OCI-M2 (cell line): ENCODE results near the gene AGO1.
"Not testable (repeated sequence)": the region's sequence is repeated elsewhere in the genome, so short reads cannot be mapped to it uniquely, and the experiment has no call there.

Experiments
- DNase-seq: peaks from one replicate; lab custom pipeline; 2025; ENCODE audit not compliant: unreplicated experiment; lab: John Stamatoyannopoulos, UW

The AGO1 gene

GRCh38 chr1:35971601-35972000, 88.6 kb downstream of the AGO1 start:
- no peak for DNase-seq

GRCh38 chr1:35972631-35973030, 89.6 kb downstream of the AGO1 start:
- DNase-seq: not testable (repeated sequence)

GRCh38 chr1:35980090-35980489, 97.1 kb downstream of the AGO1 start:
- no peak for DNase-seq
